GM18907 (cell line): ENCODE data around the gene NDUFS5.
"Not testable (repeated sequence)": the region's sequence is repeated elsewhere in the genome, so short reads cannot be mapped to it uniquely, and the experiment has no call there.

Experiments used
- ATAC-seq: cut with Tn5 transposase; IDR thresholded peaks from one replicate; pipeline ENCODE4 v1.9.1; 2021; ENCODE audit warnings: mild to moderate bottlenecking, moderate library complexity; ENCODE audit not compliant: unreplicated experiment

Gene NDUFS5

DNA sequence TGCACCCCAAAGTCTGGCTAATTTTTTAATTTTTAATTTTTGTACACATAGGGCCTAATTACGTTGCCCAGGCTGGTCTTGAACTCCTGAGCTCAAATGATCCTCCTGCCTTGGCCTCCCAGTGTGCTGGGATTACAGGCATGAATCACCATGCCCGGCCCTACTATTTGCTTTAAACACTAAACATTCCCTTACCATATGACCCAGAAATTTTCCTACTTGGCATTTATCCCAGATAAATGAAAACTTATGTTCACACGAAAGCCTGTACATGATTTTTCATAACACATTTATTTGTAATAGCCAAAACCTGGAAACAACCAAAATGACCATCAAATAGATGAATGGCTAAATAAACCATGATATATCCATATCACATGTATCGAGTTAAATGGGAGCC, 35.8 kb downstream of the NDUFS5 start:
- no peak for ATAC-seq

- no peak for ATAC-seq
Measured at GRCh38 chr1:39063191-39063590, 37.0 kb downstream of the NDUFS5 start.

- ATAC-seq, result no peak
Measured at GRCh38 chr1:39063775-39064174, 37.6 kb downstream of the NDUFS5 start.

DNA sequence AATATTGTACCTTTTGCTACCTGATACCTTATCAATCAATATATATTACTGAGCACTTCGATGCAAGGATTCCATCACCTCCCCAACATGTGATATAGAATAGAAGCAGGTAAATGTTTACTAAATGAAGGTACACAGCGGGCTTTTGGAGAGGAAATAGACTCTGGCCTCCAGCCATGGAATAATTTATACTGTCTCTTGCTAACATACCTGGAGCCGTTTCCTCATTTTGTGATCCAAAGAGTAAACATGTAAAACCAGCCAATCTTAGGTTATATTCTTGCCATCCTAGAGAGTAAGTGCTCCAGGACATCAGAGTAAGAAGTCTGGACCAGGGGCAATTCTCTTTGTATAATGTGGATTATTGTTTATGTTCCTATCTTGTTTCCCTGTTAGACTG, 39.4 kb downstream of the NDUFS5 start:
- ATAC-seq, result no peak

- not testable (repeated sequence) for ATAC-seq
Measured at GRCh38 chr1:39068227-39068626, 42.1 kb downstream of the NDUFS5 start.

GRCh38 chr1:39071557-39071956, 45.4 kb downstream of the NDUFS5 start:
- ATAC-seq, result not testable (repeated sequence)

GRCh38 chr1:39076127-39076798, 50.1 kb downstream of the NDUFS5 start:
- ATAC-seq, result no peak

DNA sequence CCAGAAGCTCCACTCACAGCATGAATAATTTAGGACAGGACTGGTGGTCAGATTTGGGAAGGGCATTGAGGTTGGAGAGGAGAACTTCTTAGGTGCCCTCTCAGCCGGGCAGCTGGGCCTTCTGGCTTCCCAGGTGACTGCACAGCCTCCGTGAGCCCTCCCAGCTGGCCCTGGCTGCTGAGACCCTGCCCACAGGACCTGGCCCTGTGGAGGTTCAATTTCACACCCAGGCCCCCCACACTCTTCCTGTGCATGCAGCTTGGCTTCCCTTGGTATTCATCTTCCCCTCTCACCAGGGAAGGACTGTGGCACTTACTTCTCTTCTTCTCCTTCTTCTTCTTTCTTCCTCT, 50.6 kb downstream of the NDUFS5 start:
- ATAC-seq, result no peak

DNA sequence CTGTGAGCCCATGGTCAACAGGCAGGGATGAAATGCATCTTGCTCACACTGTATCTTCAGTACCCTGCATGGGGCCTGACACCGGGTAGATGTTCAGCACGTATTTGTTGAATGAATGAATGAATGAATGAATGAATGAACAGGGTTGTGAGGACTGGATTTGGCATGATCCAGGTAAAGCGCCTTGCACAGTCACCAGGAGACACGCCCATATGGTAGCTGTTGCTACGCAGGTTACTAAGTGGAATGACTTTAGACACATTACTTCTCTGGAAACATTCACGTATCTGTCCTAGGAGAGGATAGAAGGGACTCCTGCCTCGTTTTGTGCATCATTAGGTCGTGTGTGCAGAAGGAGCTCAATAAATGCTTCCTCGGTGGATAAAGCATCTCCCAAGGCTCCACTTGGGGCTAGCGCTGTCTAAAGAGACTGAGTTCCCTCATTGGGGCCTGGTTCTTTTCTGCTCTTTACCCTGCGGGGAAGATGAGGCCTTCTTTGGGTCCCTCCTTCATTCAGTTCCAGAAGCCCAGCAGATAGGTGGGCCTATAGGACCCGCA, 54.2 kb downstream of the NDUFS5 start:
- no peak for ATAC-seq

- ATAC-seq, result no peak
Measured at GRCh38 chr1:39080831-39081270, 54.7 kb downstream of the NDUFS5 start.

DNA sequence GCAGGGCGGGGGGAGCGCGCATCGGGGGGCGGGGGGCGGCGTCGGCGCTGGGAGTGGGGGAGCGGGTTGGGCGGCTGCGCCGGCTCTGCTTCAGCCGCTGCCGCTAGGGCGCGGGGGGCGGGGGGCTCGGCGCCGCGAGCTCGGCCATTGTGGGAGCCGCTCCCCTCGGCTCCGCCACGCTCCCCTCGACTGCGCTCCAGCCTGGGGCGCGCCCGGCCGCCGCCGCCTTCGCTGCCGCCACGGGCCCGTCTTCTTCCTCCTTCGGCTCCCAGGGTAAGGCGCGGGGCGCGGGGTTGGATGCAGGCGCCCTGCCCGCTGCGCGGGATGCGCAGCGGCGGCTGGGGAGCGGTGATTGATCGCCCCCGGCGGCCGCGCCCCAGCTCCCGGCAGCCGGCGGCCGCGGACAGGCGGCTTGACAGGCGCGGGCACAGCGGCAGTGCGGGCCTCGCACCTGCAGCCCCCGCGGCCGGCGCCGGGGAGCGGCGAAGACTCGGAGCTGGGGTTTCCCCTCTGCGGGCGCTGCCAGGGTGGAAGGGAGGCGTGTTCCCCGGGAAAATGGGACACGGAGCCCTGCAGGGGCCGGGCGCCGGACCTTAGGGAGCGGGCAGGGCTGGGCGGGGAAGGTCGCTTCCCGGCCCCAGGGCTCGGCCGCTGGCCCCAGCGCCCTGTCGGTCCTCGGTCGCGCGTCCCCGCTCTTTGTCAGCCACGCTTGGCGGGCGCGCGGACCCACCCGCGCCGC, 55.3 kb downstream of the NDUFS5 start:
- ATAC-seq, result no peak

DNA sequence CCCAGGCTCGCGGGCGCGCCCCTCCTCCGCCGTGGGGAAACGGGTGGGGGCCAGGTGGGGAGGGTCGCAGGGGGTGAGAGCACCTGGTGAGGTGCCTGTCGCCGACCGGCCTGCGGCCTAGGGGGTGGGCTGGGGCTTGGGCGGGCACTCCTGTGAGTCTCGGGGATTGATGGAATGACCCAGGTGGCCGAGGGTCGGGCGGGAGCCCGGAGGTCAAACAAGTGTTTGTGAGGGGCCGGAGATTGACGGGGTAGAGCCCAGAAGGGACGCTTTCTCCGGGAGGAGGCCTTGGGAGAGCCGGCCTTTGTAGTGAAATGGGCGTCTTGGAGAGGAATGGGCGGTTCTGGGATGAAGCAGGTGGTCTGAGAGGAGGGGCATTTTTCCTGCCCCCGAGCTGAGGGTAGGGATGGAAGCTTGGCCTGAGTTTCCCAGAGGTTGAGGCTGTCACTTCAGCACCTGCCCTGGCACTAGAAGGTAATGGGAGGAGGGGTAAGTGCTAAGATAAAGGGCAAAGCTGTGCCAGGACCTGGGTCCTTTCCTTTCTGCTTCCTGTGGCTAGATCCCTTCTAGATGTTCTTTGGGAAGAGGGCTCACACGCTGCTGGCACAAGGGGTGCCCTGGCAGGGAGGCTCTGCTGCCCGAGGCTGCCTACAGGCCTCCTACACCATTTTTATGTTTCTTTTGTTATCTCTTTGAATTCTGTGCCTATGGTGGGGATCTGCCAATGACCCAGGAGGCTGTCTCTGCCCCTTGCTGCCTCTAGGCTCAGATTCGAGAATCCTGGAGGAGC, 56.1 kb downstream of the NDUFS5 start:
- ATAC-seq, result no peak

GRCh38 chr1:39082811-39083576, 56.8 kb downstream of the NDUFS5 start:
- no peak for ATAC-seq

DNA sequence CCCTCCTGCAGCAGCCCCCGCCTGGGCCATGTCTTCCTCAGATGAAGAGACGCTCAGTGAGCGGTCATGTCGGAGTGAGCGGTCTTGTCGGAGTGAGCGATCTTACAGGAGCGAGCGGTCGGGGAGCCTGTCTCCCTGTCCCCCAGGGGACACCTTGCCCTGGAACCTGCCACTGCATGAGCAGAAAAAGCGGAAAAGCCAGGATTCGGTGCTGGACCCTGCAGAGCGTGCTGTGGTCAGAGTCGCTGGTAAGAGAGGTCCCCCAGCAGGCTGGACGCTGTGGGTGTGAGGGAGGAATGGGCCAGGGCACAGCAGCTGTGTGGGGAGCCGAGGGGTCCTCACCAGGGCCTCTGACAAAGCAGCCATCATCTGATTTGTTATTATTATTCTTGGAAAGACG, 58.0 kb downstream of the NDUFS5 start:
- ATAC-seq, result no peak
